Measurements from ENCODE around the gene TMEM225B. TPM values are rescaled to one million over a fixed set of nuclear protein-coding genes. Genes with fewer than 3 reads are reported as not detected.
"Not testable (repeated sequence)": the region's sequence is repeated elsewhere in the genome, so short reads cannot be mapped to it uniquely, and the experiment has no call there.

The TMEM225B gene
- total RNA-seq, 4 donors from 2014 or later: 0.23 to 0.57 TPM; not detected in 2

GRCh38 chr7:99627513-99627912, 29.4 kb downstream of the TMEM225B start:
- H3K27me3 ChIP-seq: no peaks in the 10 kb centered on the region
- H3K9me3 ChIP-seq: no peaks in the 10 kb centered on the region
- 93 to 94% methylated on average over 11 of the region's 11 CpGs for WGBS, 2 donors
- H3K27ac ChIP-seq: no peak overlapping the region
- no peak for DNase-seq
- intact Hi-C loops (cut with DNase I): no loop called here
- H3K36me3 ChIP-seq: peaks cover 42 to 98% (median 47%) of the 10 kb centered on the region in 3 donors
- TF ChIP-seq POLR2A (IDR thresholded peaks at IDR 0.05) (no peak), CTCF (IDR thresholded peaks at IDR 0.05) (no peak)
- no peak overlapping the region for H3K4me3 ChIP-seq
- H3K4me1 ChIP-seq: peaks cover 6 to 49% (median 16%) of the 10 kb centered on the region in 3 donors

- WGBS, 2 donors: 69 to 80% methylated on average over 8 to 9 of the region's 14 CpGs
- H3K36me3 ChIP-seq: peaks cover 31 to 95% (median 45%) of the 10 kb centered on the region in 3 donors
Measured at GRCh38 chr7:99628471-99629465, 30.7 kb downstream of the TMEM225B start.

GRCh38 chr7:99629643-99630042, 31.6 kb downstream of the TMEM225B start:
- TF ChIP-seq CTCF (IDR thresholded peaks at IDR 0.05): no peak
- no peak for TF ChIP-seq POLR2A (IDR thresholded peaks at IDR 0.05)
- Histone ChIP-seq H3K9me3 (no peaks in the 10 kb centered on the region), H3K4me1 (peaks cover 0 to 54% (median 14%) of the 10 kb centered on the region in 3 donors), H3K36me3 (peaks cover 23 to 89% (median 36%) of the 10 kb centered on the region in 3 donors), H3K4me3 (no peak overlapping the region), H3K27me3 (no peaks in the 10 kb centered on the region), H3K27ac (no peak overlapping the region)
- 73 to 74% methylated on average over 2 to 12 of the region's 20 CpGs for WGBS, 2 donors
- no peak for DNase-seq
- intact Hi-C loops (cut with DNase I): no loop called here

More at GRCh38 chr7:99628471-99629465, 30.7 kb downstream of the TMEM225B start:
- TF ChIP-seq POLR2A (IDR thresholded peaks at IDR 0.05): no peak
- no peak for TF ChIP-seq CTCF (IDR thresholded peaks at IDR 0.05)
- Histone ChIP-seq H3K27me3 (no peaks in the 10 kb centered on the region), H3K4me1 (peaks cover 3 to 49% (median 11%) of the 10 kb centered on the region in 3 donors), H3K27ac (no peak overlapping the region), H3K9me3 (no peaks in the 10 kb centered on the region), H3K4me3 (no peak overlapping the region)
- no peak for DNase-seq
- intact Hi-C loops (cut with DNase I): no loop called here

GRCh38 chr7:99631295-99632109, 33.4 kb downstream of the TMEM225B start:
- TF ChIP-seq POLR2A (IDR thresholded peaks at IDR 0.05): no peak
- peak in 4 of 6 experiments; percentile 27 to 54 (median 44) for TF ChIP-seq CTCF (IDR thresholded peaks at IDR 0.05)
- intact Hi-C loops (cut with DNase I): no loop called here
- peak overlapping the region in 3 of 4 donors; percentile 59 to 79 (median 71) for H3K27ac ChIP-seq

GRCh38 chr7:99637414-99637813, 39.3 kb downstream of the TMEM225B start:
- intact Hi-C loops (cut with DNase I); H3K9me3 ChIP-seq; DNase-seq; H3K27ac ChIP-seq; H3K27me3 ChIP-seq; H3K4me3 ChIP-seq: not testable (repeated sequence)
- WGBS, 2 donors: 39 to 45% methylated on average over 2 of the region's 2 CpGs
- Histone ChIP-seq H3K4me1 (peaks cover 0 to 38% (median 7%) of the 10 kb centered on the region in 3 donors), H3K36me3 (peaks cover 0 to 29% (median 0%) of the 10 kb centered on the region in 3 donors)

More at GRCh38 chr7:99631295-99632109, 33.4 kb downstream of the TMEM225B start:
- peaks cover 19 to 71% (median 21%) of the 10 kb centered on the region in 3 donors for H3K36me3 ChIP-seq
- no peaks in the 10 kb centered on the region for H3K27me3 ChIP-seq
- DNase-seq: no peak
- peaks cover 0 to 65% (median 14%) of the 10 kb centered on the region in 3 donors for H3K4me1 ChIP-seq
- WGBS, 2 donors: 35 to 44% methylated on average over 7 to 9 of the region's 9 CpGs
- no peaks in the 10 kb centered on the region for H3K9me3 ChIP-seq
- no peak overlapping the region for H3K4me3 ChIP-seq
